HCT116 (cell line): ENCODE measurements around the gene ABL1. TPM values are rescaled to one million over a fixed set of nuclear protein-coding genes. Genes with fewer than 3 reads are reported as not detected.

Experiments
- ATAC-seq: fragments of 200-7000 bp; cut with Tn5 transposase; 2 replicates; pipeline ENCODE4 v1.9.1; 2020; ENCODE audit warnings: mild to moderate bottlenecking, moderate library complexity
- BruUV-seq: library from RNA; stranded (reverse); fragments of 400-500 nt; replicated peaks from 2 replicates; lab custom pipeline; 2021; lab: Mats Ljungman, UMichigan
- CTCF ChIA-PET: fragments of 300-600 bp; sonication (Branson Sonifier 250); formaldehyde crosslinking; loops from one replicate; lab custom pipeline; 2021; ENCODE audit warnings: antibody characterized with exemption; lab: Charles Lee
- POLR2A ChIA-PET: fragments of 300-600, 350-600 bp; sonication (Branson Sonifier 250); formaldehyde crosslinking; loops from one replicate; lab custom pipeline; 2021; ENCODE audit warnings: antibody characterized with exemption; lab: Charles Lee
- RAD21 ChIA-PET, 2 experiments: fragments of 300-600 bp; sonication (Branson Sonifier 250); formaldehyde crosslinking; loops; one replicate each; lab custom pipeline; 2023; ENCODE audit warnings: low total read pairs in 2 of 2; ENCODE audit not compliant: uncharacterized antibody in 2 of 2, unreplicated experiment in 2 of 2, low non-redundant PET in 1 of 2; lab: Charles Lee
- DNase-seq: peaks from one replicate; pipeline ENCODE4 v3.0.0-alpha.2; 2010; ENCODE audit warnings: low read depth, low spot score
- H2AFZ ChIP-seq: fragments of 200-600 bp; shearing (Covaris generic), sonication (generic); 2 replicates; pipeline ENCODE4 v1.6.1; 2017; ENCODE audit warnings: low read depth, mixed run types, mixed read lengths, antibody characterized with exemption, low read length; ENCODE audit not compliant: poor library complexity, severe bottlenecking
- H3K27ac ChIP-seq: 2 replicates; pipeline ENCODE4 v1.5.1; 2012; ENCODE audit warnings: low read depth, low read length
- H3K27me3 ChIP-seq: fragments of 200-600 bp; sonication (generic); 2 replicates; pipeline ENCODE4 v1.6.1; 2016; ENCODE audit warnings: mixed run types, low read length, mixed read lengths; ENCODE audit not compliant: insufficient read depth
- H3K36me3 ChIP-seq, 2 experiments: fragments of 200-500 bp in 1 of 2; fragments of 200-600 bp in 1 of 2; sonication (Bioruptor generic) in 1 of 2; sonication (generic) in 1 of 2; 2 replicates each; pipeline versions ENCODE4 v1.5.1 to v1.6.1; 2014 to 2016; ENCODE audit warnings: low read length in 2 of 2, inconsistent platforms in 1 of 2, mixed read lengths in 1 of 2, mixed run types in 1 of 2; ENCODE audit not compliant: insufficient read depth in 2 of 2, control insufficient read depth in 1 of 2
- H3K4me1 ChIP-seq, 2 experiments: fragments of 200-600 bp in 1 of 2; sonication (generic) in 1 of 2; 2 replicates each; pipeline versions ENCODE4 v1.5.1 to v1.6.1; 2012 to 2017; ENCODE audit warnings: low read length in 2 of 2, inconsistent platforms in 1 of 2, mild to moderate bottlenecking in 1 of 2, mixed read lengths in 1 of 2, mixed run types in 1 of 2, moderate library complexity in 1 of 2; ENCODE audit not compliant: insufficient read depth in 2 of 2, control insufficient read depth in 1 of 2
- H3K4me2 ChIP-seq: fragments of 200-600 bp; sonication (generic); 2 replicates; pipeline ENCODE4 v1.6.1; 2017; ENCODE audit warnings: mixed run types, low read length, mixed read lengths
- H3K4me3 ChIP-seq, 2 experiments: fragments of 200-600 bp in 1 of 2; sonication (generic) in 1 of 2; replicated peaks in 1 of 2; 2 replicates each; pipeline ENCODE4 v1.5.1; 2011 to 2016; ENCODE audit warnings: low read length in 2 of 2, control low read depth in 1 of 2, low read depth in 1 of 2, mild to moderate bottlenecking in 1 of 2, mixed read lengths in 1 of 2, mixed run types in 1 of 2
- H3K79me2 ChIP-seq: fragments of 200-600 bp; sonication (generic); 2 replicates; pipeline ENCODE4 v1.6.1; 2017; ENCODE audit warnings: mild to moderate bottlenecking, mixed run types, low read length, moderate library complexity, mixed read lengths; ENCODE audit not compliant: insufficient read depth
- H3K9ac ChIP-seq: fragments of 200-600 bp; sonication (generic); 2 replicates; pipeline ENCODE4 v1.6.1; 2016; ENCODE audit warnings: low read length, mixed read lengths
- H3K9me2 ChIP-seq: fragments of 200-600 bp; sonication (generic), shearing (Covaris generic); 2 replicates; pipeline ENCODE4 v1.6.1; 2017; ENCODE audit warnings: mixed run types, mild to moderate bottlenecking, moderate library complexity; ENCODE audit not compliant: insufficient read depth
- H3K9me3 ChIP-seq, 2 experiments: fragments of 200-500 bp in 1 of 2; fragments of 200-600 bp in 1 of 2; sonication (Bioruptor generic) in 1 of 2; sonication (generic) in 1 of 2; 2 replicates each; pipeline ENCODE4 v1.6.1; 2014 to 2017; ENCODE audit warnings: low read length in 2 of 2, mixed read lengths in 2 of 2, inconsistent platforms in 1 of 2, low read depth in 1 of 2, mild to moderate bottlenecking in 1 of 2, mixed run types in 1 of 2, moderate library complexity in 1 of 2; ENCODE audit not compliant: control insufficient read depth in 1 of 2, insufficient read depth in 1 of 2
- H4K20me1 ChIP-seq: fragments of 200-600 bp; sonication (generic), shearing (Covaris generic); 2 replicates; pipeline ENCODE4 v1.6.1; 2017; ENCODE audit warnings: mixed run types, mild to moderate bottlenecking, moderate library complexity; ENCODE audit not compliant: insufficient read depth
- CBX3 ChIP-seq: IDR thresholded peaks from 2 replicates; pipeline ENCODE4 v1.6.1; 2012; ENCODE audit warnings: low read depth
- CEBPB ChIP-seq: IDR thresholded peaks from 2 replicates; pipeline ENCODE4 v1.6.1; 2012; ENCODE audit warnings: low read depth
- EGR1 ChIP-seq: IDR thresholded peaks from 2 replicates; pipeline ENCODE4 v1.6.1; 2012; ENCODE audit warnings: low read depth
- ELF1 ChIP-seq: IDR thresholded peaks from 2 replicates; pipeline ENCODE4 v1.6.1; 2012; ENCODE audit warnings: low read depth, borderline replicate concordance
- EZH2 ChIP-seq: fragments of 200-600 bp; sonication (generic); IDR thresholded peaks from 2 replicates; pipeline ENCODE4 v1.6.1; 2017; ENCODE audit warnings: antibody characterized with exemption, mixed run types
- FOSL1 ChIP-seq: IDR thresholded peaks from 2 replicates; pipeline ENCODE4 v1.6.1; 2012; ENCODE audit warnings: low read depth
- POLR2A ChIP-seq: IDR thresholded peaks from 2 replicates; pipeline ENCODE4 v1.7.0; 2011; ENCODE audit warnings: borderline replicate concordance; ENCODE audit not compliant: insufficient read depth, insufficient read length; ENCODE audit errors: extremely low read depth
- SIN3A ChIP-seq: IDR thresholded peaks from 2 replicates; pipeline ENCODE4 v1.6.1; 2012; ENCODE audit warnings: low read depth
- SRF ChIP-seq: IDR thresholded peaks from 2 replicates; pipeline ENCODE4 v1.6.1; 2012; ENCODE audit warnings: low read depth
- YY1 ChIP-seq: IDR thresholded peaks from 2 replicates; pipeline ENCODE4 v1.6.1; 2011; ENCODE audit warnings: low read length, low read depth, moderate library complexity, mild to moderate bottlenecking; ENCODE audit not compliant: insufficient replicate concordance; ENCODE audit errors: extremely low read depth
- ZNF274 ChIP-seq: fragments of 200-500 bp; sonication (Bioruptor generic); IDR thresholded peaks from 2 replicates; pipeline ENCODE4 v1.6.1; 2014; ENCODE audit warnings: mild to moderate bottlenecking, low read depth, low read length, inconsistent platforms
- intact Hi-C: fragments of 100-400 bp; cut with micrococcal nuclease; formaldehyde crosslinking; loops from 2 replicates; pipeline ENCODE4 v1.10.0; 2022
- total RNA-seq: library from RNA; stranded (reverse); gene quantifications from one replicate; pipeline ENCODE4 v1.2.1, GENCODE V29; 2021; ENCODE audit not compliant: unreplicated experiment
- TF ChIP-seq, protein P1 (sequence below): IDR thresholded peaks from 2 replicates; pipeline ENCODE4 v1.6.1; 2012
- TF ChIP-seq, protein P2 (sequence below): IDR thresholded peaks from 2 replicates; pipeline ENCODE4 v1.6.1; 2012; ENCODE audit warnings: low read depth
- TF ChIP-seq, protein P3 (sequence below): IDR thresholded peaks from 2 replicates; pipeline ENCODE4 v1.6.1; 2011; ENCODE audit warnings: mild to moderate bottlenecking, low read length, moderate library complexity; ENCODE audit not compliant: insufficient replicate concordance; ENCODE audit errors: extremely low read depth
- TF ChIP-seq, protein P4 (sequence below), 3 experiments: fragments of 200-600 bp in 1 of 3; sonication (generic) in 1 of 3; IDR thresholded peaks in 2 of 3; conservative IDR thresholded peaks in 1 of 3; 2 replicates each; pipeline ENCODE4 v1.5.1; 2012 to 2017; ENCODE audit warnings: low read depth in 2 of 3, low read length in 2 of 3, antibody characterized with exemption in 1 of 3, borderline replicate concordance in 1 of 3, control low read depth in 1 of 3, mild to moderate bottlenecking in 1 of 3, mixed read lengths in 1 of 3, mixed run types in 1 of 3, moderate library complexity in 1 of 3; ENCODE audit not compliant: insufficient read depth in 1 of 3
- TF ChIP-seq, protein P5 (sequence below): IDR thresholded peaks from 2 replicates; pipeline ENCODE4 v1.6.1; 2012

The ABL1 gene
- total RNA-seq, 1 experiment from 2014 or later: 54.7 TPM

DNA sequence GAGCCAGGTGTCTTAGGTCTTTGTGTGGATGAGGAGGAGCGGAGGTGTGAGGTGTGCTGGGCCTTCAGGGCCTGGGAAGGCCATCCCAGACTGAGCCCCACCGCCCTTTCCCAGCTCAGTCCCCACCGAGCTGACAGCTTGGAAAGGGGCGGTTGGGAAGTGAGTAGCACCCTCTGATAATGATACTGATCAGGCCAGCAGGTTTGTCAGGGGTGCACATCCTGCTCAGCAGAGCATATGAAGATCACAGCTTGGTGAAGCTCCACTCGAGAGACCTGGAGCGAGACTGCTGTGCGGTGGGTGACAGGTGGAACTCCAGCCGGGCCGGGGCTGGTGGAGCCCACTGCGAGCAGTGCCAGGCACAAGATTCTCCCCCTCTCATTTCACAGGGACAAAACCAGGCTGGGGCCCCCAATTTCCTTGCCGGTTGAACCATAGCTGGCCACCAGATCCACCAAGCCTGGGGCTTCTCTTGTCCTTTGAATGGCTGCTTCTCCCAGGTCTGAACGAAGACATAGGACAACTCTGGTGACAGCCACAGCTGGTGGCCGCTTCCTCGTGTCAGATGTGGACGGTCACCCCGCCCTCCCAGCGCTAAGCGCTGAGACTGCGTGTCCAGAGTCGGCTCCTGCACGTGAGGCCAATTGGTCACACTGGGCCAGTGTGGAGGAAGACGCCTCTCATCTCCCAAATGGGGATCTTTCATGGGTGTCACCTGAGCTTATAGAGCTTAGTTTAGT is 53.3 kb downstream of the ABL1 start:
- Histone ChIP-seq H3K4me1 (no peaks in the 10 kb centered on the region), H3K27me3 (no peaks in the 10 kb centered on the region), H3K36me3 (peaks cover 0 to 13% of the 10 kb centered on the region in 2 experiments; a peak in 3 of 4 replicates), H3K4me2 (no peak overlapping the region), H2AFZ (no peak overlapping the region), H4K20me1 (no peaks in the 10 kb centered on the region), H3K9ac (no peak overlapping the region), H3K27ac (no peak overlapping the region), H3K79me2 (no peaks in the 10 kb centered on the region), H3K9me2 (no peaks in the 10 kb centered on the region), H3K9me3 (no peaks in the 10 kb centered on the region)
- ATAC-seq (no peak), DNase-seq (no peak)
- ChIA-PET CTCF (interaction anchor here (1.5 kb wide), 1 partner anchor 53 kb away, joined by 4 read pairs; no protein-coding TSS in a partner anchor), POLR2A (no interaction called here), RAD21 (no interaction called here)
- no TSS peak for BruUV-seq
- intact Hi-C loops: no loop called here
- no peak for TF ChIP-seq CBX3
- TF ChIP-seq, protein P1, sequence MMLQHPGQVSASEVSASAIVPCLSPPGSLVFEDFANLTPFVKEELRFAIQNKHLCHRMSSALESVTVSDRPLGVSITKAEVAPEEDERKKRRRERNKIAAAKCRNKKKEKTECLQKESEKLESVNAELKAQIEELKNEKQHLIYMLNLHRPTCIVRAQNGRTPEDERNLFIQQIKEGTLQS: no peak
- no peak for TF ChIP-seq CEBPB
- TF ChIP-seq POLR2A: no peak
- TF ChIP-seq, protein P2, sequence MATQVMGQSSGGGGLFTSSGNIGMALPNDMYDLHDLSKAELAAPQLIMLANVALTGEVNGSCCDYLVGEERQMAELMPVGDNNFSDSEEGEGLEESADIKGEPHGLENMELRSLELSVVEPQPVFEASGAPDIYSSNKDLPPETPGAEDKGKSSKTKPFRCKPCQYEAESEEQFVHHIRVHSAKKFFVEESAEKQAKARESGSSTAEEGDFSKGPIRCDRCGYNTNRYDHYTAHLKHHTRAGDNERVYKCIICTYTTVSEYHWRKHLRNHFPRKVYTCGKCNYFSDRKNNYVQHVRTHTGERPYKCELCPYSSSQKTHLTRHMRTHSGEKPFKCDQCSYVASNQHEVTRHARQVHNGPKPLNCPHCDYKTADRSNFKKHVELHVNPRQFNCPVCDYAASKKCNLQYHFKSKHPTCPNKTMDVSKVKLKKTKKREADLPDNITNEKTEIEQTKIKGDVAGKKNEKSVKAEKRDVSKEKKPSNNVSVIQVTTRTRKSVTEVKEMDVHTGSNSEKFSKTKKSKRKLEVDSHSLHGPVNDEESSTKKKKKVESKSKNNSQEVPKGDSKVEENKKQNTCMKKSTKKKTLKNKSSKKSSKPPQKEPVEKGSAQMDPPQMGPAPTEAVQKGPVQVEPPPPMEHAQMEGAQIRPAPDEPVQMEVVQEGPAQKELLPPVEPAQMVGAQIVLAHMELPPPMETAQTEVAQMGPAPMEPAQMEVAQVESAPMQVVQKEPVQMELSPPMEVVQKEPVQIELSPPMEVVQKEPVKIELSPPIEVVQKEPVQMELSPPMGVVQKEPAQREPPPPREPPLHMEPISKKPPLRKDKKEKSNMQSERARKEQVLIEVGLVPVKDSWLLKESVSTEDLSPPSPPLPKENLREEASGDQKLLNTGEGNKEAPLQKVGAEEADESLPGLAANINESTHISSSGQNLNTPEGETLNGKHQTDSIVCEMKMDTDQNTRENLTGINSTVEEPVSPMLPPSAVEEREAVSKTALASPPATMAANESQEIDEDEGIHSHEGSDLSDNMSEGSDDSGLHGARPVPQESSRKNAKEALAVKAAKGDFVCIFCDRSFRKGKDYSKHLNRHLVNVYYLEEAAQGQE: no peak
- no peak for TF ChIP-seq SIN3A
- TF ChIP-seq, protein P3, sequence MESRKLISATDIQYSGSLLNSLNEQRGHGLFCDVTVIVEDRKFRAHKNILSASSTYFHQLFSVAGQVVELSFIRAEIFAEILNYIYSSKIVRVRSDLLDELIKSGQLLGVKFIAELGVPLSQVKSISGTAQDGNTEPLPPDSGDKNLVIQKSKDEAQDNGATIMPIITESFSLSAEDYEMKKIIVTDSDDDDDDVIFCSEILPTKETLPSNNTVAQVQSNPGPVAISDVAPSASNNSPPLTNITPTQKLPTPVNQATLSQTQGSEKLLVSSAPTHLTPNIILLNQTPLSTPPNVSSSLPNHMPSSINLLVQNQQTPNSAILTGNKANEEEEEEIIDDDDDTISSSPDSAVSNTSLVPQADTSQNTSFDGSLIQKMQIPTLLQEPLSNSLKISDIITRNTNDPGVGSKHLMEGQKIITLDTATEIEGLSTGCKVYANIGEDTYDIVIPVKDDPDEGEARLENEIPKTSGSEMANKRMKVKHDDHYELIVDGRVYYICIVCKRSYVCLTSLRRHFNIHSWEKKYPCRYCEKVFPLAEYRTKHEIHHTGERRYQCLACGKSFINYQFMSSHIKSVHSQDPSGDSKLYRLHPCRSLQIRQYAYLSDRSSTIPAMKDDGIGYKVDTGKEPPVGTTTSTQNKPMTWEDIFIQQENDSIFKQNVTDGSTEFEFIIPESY: no peak
- TF ChIP-seq ELF1: no peak
- TF ChIP-seq ZNF274: no peak
- TF ChIP-seq FOSL1: no peak
- TF ChIP-seq, protein P4, sequence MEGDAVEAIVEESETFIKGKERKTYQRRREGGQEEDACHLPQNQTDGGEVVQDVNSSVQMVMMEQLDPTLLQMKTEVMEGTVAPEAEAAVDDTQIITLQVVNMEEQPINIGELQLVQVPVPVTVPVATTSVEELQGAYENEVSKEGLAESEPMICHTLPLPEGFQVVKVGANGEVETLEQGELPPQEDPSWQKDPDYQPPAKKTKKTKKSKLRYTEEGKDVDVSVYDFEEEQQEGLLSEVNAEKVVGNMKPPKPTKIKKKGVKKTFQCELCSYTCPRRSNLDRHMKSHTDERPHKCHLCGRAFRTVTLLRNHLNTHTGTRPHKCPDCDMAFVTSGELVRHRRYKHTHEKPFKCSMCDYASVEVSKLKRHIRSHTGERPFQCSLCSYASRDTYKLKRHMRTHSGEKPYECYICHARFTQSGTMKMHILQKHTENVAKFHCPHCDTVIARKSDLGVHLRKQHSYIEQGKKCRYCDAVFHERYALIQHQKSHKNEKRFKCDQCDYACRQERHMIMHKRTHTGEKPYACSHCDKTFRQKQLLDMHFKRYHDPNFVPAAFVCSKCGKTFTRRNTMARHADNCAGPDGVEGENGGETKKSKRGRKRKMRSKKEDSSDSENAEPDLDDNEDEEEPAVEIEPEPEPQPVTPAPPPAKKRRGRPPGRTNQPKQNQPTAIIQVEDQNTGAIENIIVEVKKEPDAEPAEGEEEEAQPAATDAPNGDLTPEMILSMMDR (IDR thresholded peaks at IDR 0.05 in 2 of 3, conservative IDR thresholded peaks at IDR 0.05 in 1 of 3; ENCODE audit: borderline replicate concordance in 1 of 3, insufficient read depth in 1 of 3, low read depth in 2 of 3, low read length in 2 of 3): no peak
- TF ChIP-seq, protein P5, sequence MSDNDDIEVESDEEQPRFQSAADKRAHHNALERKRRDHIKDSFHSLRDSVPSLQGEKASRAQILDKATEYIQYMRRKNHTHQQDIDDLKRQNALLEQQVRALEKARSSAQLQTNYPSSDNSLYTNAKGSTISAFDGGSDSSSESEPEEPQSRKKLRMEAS: no peak
- TF ChIP-seq SRF: no peak
- TF ChIP-seq EZH2: no peak
- no peak for TF ChIP-seq YY1
- TF ChIP-seq EGR1: no peak
- TF ChIP-seq, all 23 proteins: peak for 0
- H3K4me3 ChIP-seq: no peak overlapping the region
